Kidney (tissue), 14 donors: ENCODE results near the gene FAM110D. TPM values are rescaled to one million over a fixed set of nuclear protein-coding genes. Genes with fewer than 3 reads are reported as not detected.

Source experiments
- DNase-seq, 5 donors: peaks; one replicate each; pipeline ENCODE4 v3.0.0-alpha.2; 2013 to 2020
- FAIRE-seq: peaks from 2 replicates; lab custom pipeline; 2012; peaks lifted over from hg19 to GRCh38; lab: Jason Lieb, UNC
- H3K27ac ChIP-seq, 2 donors: one replicate each; pipeline ENCODE4 v1.7.0; 2013; ENCODE audit warnings: low read depth in 2 of 2, low read length in 2 of 2, inconsistent platforms in 1 of 2
- H3K27me3 ChIP-seq: one replicate; pipeline ENCODE4 v1.7.1; 2013; ENCODE audit warnings: low read length, inconsistent platforms; ENCODE audit not compliant: control insufficient read depth, insufficient read depth
- H3K36me3 ChIP-seq, 3 donors: one replicate each; pipeline versions ENCODE4 v1.7.0 to v1.7.1; 2013; ENCODE audit warnings: low read length in 3 of 3, control low read depth in 1 of 3, inconsistent platforms in 1 of 3; ENCODE audit not compliant: insufficient read depth in 3 of 3, control insufficient read depth in 2 of 3
- H3K4me1 ChIP-seq, 3 donors: one replicate each; pipeline versions ENCODE4 v1.7.0 to v1.7.1; 2013; ENCODE audit warnings: low read length in 3 of 3, inconsistent platforms in 1 of 3, low read depth in 1 of 3; ENCODE audit not compliant: control insufficient read depth in 2 of 3, insufficient read depth in 2 of 3
- H3K4me3 ChIP-seq, 3 donors: one replicate each; pipeline versions ENCODE4 v1.7.0 to v1.8.1; 2013; ENCODE audit warnings: low read length in 3 of 3, control low read depth in 1 of 3, inconsistent platforms in 1 of 3
- H3K9ac ChIP-seq, 3 donors: one replicate each; pipeline versions ENCODE4 v1.7.0 to v1.7.1; 2013; ENCODE audit warnings: low read length in 3 of 3, control low read depth in 1 of 3, inconsistent platforms in 1 of 3
- H3K9me3 ChIP-seq, 3 donors: one replicate each; pipeline versions ENCODE4 v1.7.0 to v1.7.1; 2013; ENCODE audit warnings: low read length in 3 of 3, control low read depth in 1 of 3, inconsistent platforms in 1 of 3; ENCODE audit not compliant: control insufficient read depth in 2 of 3, insufficient read depth in 1 of 3
- intact Hi-C: fragments of 100-400 bp; cut with DNase I; formaldehyde crosslinking; loops from one replicate; pipeline ENCODE4 v1.11.1; 2022
- polyA plus RNA-seq: library from polyadenylated mRNA; stranded (reverse); fragments of 350-450 nt; fragmentation: Illumina TruSeq; extraction: RNeasy Lipid Tissue Mini Kit (QIAGEN cat#74804); gene quantifications from one replicate; pipeline ENCODE4 v1.2.3, GENCODE V29; 2014; ENCODE audit warnings: low read depth, low replicate concordance; ENCODE audit not compliant: insufficient read depth
- total RNA-seq: library from RNA; stranded (reverse); fragmentation: NEBNext Ultra II Directional; extraction: Animal tissue kit (Norgen Biotek cat#: 25700); gene quantifications from one replicate; pipeline ENCODE4 v1.2.1, GENCODE V29; 2021
- TF ChIP-seq, protein P1 (sequence below): IDR thresholded peaks from 3 replicates; pipeline ENCODE4 v1.5.1; 2012; ENCODE audit warnings: mild to moderate bottlenecking, moderate library complexity, borderline replicate concordance; ENCODE audit not compliant: insufficient read depth; ENCODE audit errors: extremely low read depth
- donor health status: control.
- donor health status: control.
- donor health status: control.
- donor health status: control.
- donor health status: control.
- donor health status: DM: yes; HTN: yes; CAD: no.
- donor health status: Normal renal cell carcinoma (clear cell type).

The FAM110D gene
- total and polyA plus RNA-seq, 2 donors from 2014 or later = 4.2 to 8.1 TPM

GRCh38 chr1:26181586-26182382 is 22.9 kb downstream of the FAM110D start:
- intact Hi-C loops = no loop called here

GRCh38 chr1:26182383-26182696 is 23.5 kb downstream of the FAM110D start:
- H3K27me3 ChIP-seq = no peaks in the 10 kb centered on the region
- no peaks in the 10 kb centered on the region for H3K9me3 ChIP-seq
- DNase-seq = no peak
- no peaks in the 10 kb centered on the region for H3K36me3 ChIP-seq
- TF ChIP-seq, protein P1, sequence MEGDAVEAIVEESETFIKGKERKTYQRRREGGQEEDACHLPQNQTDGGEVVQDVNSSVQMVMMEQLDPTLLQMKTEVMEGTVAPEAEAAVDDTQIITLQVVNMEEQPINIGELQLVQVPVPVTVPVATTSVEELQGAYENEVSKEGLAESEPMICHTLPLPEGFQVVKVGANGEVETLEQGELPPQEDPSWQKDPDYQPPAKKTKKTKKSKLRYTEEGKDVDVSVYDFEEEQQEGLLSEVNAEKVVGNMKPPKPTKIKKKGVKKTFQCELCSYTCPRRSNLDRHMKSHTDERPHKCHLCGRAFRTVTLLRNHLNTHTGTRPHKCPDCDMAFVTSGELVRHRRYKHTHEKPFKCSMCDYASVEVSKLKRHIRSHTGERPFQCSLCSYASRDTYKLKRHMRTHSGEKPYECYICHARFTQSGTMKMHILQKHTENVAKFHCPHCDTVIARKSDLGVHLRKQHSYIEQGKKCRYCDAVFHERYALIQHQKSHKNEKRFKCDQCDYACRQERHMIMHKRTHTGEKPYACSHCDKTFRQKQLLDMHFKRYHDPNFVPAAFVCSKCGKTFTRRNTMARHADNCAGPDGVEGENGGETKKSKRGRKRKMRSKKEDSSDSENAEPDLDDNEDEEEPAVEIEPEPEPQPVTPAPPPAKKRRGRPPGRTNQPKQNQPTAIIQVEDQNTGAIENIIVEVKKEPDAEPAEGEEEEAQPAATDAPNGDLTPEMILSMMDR = no peak
- H3K4me1 ChIP-seq = peaks cover 0 to 2% (median 0%) of the 10 kb centered on the region in 3 donors
- FAIRE-seq = no peak
- no peak overlapping the region for H3K4me3 ChIP-seq
- intact Hi-C loops = no loop called here
- no peak overlapping the region for H3K27ac ChIP-seq
- no peak overlapping the region for H3K9ac ChIP-seq

More at GRCh38 chr1:26181586-26182382, 22.9 kb downstream of the FAM110D start:
- no peak overlapping the region for H3K9ac ChIP-seq
- no peak overlapping the region for H3K4me3 ChIP-seq
- H3K27ac ChIP-seq = no peak overlapping the region
- no peaks in the 10 kb centered on the region for H3K9me3 ChIP-seq
- peaks cover 0 to 2% (median 0%) of the 10 kb centered on the region in 3 donors for H3K4me1 ChIP-seq
- no peak for DNase-seq
- H3K27me3 ChIP-seq = no peaks in the 10 kb centered on the region
- no peaks in the 10 kb centered on the region for H3K36me3 ChIP-seq
- FAIRE-seq = no peak
- TF ChIP-seq, protein P1 = no peak

GRCh38 chr1:26184086-26184485 is 25.2 kb downstream of the FAM110D start:
- intact Hi-C loops = no loop called here
- Histone ChIP-seq H3K4me3 (no peak overlapping the region), H3K9ac (no peak overlapping the region), H3K27ac (no peak overlapping the region), H3K36me3 (no peaks in the 10 kb centered on the region), H3K4me1 (no peaks in the 10 kb centered on the region), H3K27me3 (no peaks in the 10 kb centered on the region), H3K9me3 (no peaks in the 10 kb centered on the region)
- DNase-seq (no peak), FAIRE-seq (no peak)
- TF ChIP-seq, protein P1 = no peak
